Ramos (cell line): ENCODE measurements around the gene RSAD2.
"Not testable (repeated sequence)": the region's sequence is repeated elsewhere in the genome, so short reads cannot be mapped to it uniquely, and the experiment has no call there.

Experiments
- in situ Hi-C: fragments of 300-500 bp; cut with MboI; formaldehyde crosslinking; loops from one replicate; pipeline ENCODE4 v1.14.3; 2022; ENCODE audit warnings: low sequenced_read_pairs; ENCODE audit not compliant: unreplicated experiment

The RSAD2 gene, protein sequence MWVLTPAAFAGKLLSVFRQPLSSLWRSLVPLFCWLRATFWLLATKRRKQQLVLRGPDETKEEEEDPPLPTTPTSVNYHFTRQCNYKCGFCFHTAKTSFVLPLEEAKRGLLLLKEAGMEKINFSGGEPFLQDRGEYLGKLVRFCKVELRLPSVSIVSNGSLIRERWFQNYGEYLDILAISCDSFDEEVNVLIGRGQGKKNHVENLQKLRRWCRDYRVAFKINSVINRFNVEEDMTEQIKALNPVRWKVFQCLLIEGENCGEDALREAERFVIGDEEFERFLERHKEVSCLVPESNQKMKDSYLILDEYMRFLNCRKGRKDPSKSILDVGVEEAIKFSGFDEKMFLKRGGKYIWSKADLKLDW

GRCh38 chr2:6877402-6878304 is at the start of gene RSAD2:
Gene RSAD2 (plus strand): TSS chr2:6877777. CDS start chr2:6877801, 24 bp downstream.
- in situ Hi-C loops, result no loop called here

- in situ Hi-C loops, result no loop called here
These were observed 49.3 kb upstream of the RSAD2 start for GRCh38 chr2:6828299-6828584.

DNA sequence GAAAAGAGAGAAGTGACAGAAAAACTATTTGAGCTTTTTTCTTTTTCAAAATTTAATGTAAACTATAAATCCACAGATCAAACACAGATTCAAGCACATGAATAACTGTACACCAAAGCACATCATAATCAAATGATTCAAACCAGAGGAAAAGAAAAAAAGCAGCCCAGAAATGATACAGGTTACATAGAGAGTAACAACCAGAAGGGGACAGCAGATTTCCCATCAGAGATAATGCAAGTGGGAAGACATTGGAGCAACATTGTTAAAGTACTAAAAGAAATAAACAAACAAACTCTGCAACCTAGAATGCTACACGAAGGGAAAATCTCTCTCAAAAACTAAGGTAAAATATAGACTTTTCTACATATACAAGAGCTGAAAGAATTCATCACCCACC is 46.3 kb upstream of the RSAD2 start:
- in situ Hi-C loops, result no loop called here

GRCh38 chr2:6832596-6833299 is 44.8 kb upstream of the RSAD2 start:
- in situ Hi-C loops, result no loop called here

- in situ Hi-C loops, result no loop called here
These were observed 44.3 kb upstream of the RSAD2 start for GRCh38 chr2:6833300-6833604.

DNA sequence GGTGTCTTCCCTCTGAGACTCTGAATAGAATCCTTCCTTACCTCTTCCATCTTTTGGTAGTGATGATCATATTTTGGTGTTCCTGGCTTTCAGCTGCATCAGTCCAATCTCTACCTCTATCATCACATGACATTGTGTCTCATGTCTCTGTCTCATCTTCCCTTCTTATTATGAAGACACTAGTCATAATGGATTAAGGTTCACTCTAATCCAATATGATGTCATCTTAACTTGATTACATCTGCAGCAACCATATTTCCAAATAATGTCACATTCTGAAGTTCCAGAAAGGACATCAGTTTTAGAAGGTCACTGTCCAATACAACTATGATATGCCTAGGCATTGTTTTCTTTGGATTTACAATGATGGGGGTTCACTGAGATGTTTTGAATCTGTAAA is 43.4 kb upstream of the RSAD2 start:
- in situ Hi-C loops, result no loop called here

DNA sequence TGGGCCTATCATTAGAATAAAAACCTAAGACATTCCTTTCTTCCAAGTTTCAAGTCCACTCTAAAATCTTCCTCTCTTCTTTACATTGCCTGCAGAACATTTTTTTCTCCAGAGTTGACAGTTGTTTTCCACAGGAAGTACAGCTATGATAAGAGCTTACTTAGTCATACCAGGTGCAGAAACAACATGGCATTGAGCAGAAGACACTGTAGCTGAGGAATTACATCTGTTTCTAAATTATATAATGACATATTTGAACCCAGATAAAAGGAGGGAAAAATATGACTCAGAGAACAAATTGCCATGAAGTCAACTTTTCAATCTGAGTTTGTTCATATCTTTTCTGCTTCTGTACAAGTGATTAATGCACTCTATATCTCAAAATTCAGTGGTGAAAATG is 42.1 kb upstream of the RSAD2 start:
- in situ Hi-C loops, result no loop called here

DNA sequence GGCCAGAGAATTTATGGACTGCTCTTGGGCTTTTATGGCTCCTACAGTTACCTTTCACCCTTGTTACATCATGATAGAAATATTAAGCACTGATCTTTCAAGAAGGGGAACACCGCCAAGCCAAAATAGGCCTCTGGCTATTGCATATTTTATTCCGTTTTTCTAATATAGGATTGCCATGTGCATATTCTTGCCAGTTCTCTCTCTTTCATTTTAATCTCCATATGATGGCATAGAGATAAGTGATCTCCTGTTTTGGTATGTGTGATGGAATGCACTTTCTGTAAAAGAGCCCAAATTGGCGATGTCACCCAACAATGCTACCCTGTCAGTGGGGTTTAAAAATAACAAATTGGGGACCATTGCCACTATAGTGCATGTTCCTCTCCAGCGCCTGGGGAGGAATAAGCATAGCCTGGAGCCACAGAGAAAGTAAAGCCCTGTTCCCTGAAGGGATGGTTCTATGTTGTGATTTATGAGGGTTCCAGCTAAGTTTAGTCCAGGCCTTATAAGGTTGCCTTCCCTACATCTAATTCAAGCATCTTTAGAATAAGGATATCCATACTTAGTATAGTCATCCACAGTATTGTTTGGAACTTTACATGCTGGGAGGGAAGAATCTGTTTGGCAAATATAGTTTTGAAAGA is 38.8 kb upstream of the RSAD2 start:
- in situ Hi-C loops, result no loop called here

DNA sequence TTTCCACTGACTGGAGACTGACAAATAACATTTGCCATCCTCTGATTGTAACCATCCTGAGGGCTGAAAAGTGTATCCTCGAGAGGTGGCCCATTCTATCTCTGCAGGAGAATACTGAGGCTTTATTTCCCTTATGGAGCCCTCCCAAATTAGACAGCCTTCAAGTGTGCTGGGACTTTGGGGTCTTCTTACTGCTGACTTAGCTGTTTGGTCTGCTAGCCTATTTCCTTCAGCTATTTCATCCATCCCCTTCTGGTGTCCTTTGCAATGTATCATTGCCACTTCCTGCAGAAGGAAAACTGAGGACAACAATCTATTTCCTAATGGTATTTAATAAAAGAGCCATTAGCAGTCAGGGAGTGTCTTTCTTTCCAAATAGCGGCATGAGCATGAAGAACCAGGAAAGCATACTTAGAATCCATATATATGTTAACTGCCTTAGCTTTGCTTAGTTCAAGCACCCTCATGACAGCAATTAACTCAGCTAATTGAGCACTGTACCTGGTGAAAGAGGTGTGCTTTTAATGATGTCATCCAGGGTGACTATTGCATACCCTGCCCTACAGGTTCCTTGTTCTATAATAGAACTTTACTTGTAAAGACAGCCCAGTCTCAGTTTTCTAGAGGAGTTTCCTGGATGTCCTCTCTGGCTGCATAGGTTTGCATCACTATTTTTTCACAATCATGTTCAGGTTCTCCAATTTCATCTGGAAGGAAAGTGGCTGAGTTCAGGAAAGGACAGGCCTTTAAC is 35.9 kb upstream of the RSAD2 start:
- in situ Hi-C loops, result no loop called here

- in situ Hi-C loops, result no loop called here
These were observed 32.3 kb upstream of the RSAD2 start for GRCh38 chr2:6845312-6845711.

- in situ Hi-C loops, result no loop called here
These were observed 31.7 kb upstream of the RSAD2 start for GRCh38 chr2:6845903-6846302.

GRCh38 chr2:6846540-6846939 is 31.0 kb upstream of the RSAD2 start:
- in situ Hi-C loops, result no loop called here

GRCh38 chr2:6846967-6847681 is 30.5 kb upstream of the RSAD2 start:
- in situ Hi-C loops, result no loop called here

DNA sequence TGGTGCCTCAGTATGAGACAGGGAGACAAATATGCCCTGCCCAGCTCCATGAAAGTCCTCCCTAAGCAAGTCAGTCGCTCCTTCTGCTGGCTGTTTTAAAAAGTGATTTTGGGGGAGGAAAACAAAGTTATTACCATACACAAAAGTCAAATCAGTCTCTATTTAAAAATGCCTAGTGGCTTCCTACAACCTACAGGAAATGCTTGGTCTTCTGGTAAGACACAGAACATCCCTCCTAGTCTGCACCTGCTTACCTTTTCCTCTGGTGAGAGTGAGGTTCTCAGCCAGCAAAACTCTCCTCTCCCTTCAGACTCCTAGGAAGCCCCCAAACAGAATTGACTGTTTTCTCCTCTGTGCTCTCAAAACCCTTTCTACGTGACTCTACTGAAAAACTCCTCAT is 25.4 kb upstream of the RSAD2 start:
- in situ Hi-C loops, result no loop called here

DNA sequence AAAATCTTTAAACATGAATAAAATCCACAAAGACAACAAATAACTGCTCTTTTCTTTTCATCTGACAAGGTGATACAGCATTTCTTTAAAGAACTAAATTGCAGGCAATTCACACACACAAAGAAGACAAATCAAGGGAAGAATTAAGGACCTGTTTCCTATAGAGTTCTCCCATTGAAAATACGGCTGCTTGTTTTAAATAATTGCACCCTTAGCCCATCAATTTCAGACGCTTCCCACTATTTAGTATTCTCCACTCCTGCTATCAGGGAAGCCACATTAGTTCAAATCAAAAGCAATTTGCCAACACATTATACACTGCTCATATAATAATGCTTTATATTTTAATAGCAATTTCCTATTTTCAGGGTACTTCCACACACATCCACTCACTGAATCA is 23.2 kb upstream of the RSAD2 start:
- in situ Hi-C loops, result no loop called here

DNA sequence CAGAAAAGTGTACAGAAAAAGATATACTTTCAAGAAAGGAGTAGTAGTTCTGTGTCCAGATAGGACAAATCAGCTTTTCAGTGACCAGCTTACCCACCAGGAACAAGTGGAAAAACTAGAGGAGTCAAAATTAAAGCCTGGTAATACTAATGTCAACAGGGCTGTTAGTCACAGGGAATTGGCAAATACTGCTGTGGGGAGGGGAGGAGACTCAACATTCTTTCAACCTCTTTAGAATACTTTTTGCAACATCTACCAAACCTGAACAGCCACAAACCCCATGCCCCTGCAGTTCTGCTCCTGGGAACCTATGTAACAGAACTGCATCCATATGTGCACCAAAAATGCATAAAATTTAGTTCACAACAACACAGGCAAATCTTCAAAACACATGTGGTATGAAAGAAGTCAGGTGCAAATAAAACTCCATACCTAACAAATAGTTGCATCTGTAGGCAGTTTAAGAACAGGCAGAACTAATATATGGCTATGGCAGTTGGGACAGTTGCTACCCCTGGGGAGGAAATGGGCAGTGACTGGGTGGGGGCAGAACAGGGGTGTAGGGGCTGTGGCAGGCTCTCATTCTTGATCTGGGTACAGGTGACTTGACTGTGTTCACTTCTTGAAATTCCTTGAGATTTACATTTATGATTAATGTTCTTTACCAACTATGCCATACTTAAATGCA is 21.6 kb upstream of the RSAD2 start:
- in situ Hi-C loops, result no loop called here

GRCh38 chr2:6856548-6856920 is 21.0 kb upstream of the RSAD2 start:
- in situ Hi-C loops, result no loop called here

DNA sequence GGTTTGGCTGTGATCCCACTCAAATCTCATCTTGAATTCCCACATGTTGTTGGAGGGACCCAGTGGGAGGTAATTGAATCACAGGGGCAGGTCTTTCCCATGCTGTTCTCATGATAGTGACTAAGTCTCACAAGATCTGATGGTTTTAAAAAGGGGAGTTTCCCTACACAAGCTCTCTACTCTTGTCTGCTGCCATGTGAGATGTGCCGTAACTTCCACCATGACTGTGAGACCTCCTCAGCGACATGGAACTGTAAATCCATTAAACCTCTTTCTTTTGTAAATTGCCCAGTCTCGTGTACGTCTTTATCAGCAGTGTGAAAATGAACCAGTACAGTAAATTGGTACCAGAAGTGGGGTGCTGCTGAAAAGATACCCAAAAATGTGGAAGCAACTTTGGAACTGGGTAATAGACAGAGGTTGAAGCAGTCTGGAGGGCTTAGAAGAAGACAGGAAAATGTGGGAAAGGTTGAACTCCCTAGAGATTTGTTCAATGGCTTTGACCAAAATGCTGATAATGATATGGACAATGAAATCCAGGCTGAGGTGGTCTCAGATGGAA is 19.0 kb upstream of the RSAD2 start:
- in situ Hi-C loops, result not testable (repeated sequence)

- in situ Hi-C loops, result no loop called here
These were observed 17.3 kb upstream of the RSAD2 start for GRCh38 chr2:6860296-6860695.
